Hematopoietic multipotent progenitor cell (in vitro differentiated cells): ENCODE measurements around the gene SHFL. TPM values are rescaled to one million over a fixed set of nuclear protein-coding genes. Genes with fewer than 3 reads are reported as not detected.
A peak's percentile ranks its signal among the peaks of the same experiment; 100 is the strongest.

Experiments used
- DNase-seq, 3 donors: peaks; one replicate each; pipeline ENCODE4 v3.0.0-alpha.2; 2011 to 2015; ENCODE audit warnings: low read depth in 2 of 3, low spot score in 2 of 3
- total RNA-seq: library from RNA; depleted of rRNA; stranded (reverse); fragments of >200 nt; gene quantifications from one replicate; pipeline ENCODE4 v1.2.3, GENCODE V29; 2012

The SHFL gene
- 56.8 TPM for total RNA-seq

- peak in 2 of 3 donors; percentile 82 to 85 for DNase-seq
Measured at GRCh38 chr19:10085641-10086590, at the start of gene SHFL. Gene SHFL, plus strand, starts transcription at chr19:10086317. Its CDS starts 111 bp downstream, at chr19:10086428.

GRCh38 chr19:10036601-10037071 is 49.5 kb upstream of the SHFL start:
- DNase-seq: no peak

GRCh38 chr19:10037367-10037766 is 48.8 kb upstream of the SHFL start:
- DNase-seq: no peak

GRCh38 chr19:10037809-10038208 is 48.3 kb upstream of the SHFL start:
- no peak for DNase-seq

GRCh38 chr19:10043286-10043927 is 42.7 kb upstream of the SHFL start:
- DNase-seq: peak in 2 of 3 donors; percentile 43 to 55

- no peak for DNase-seq
Measured at GRCh38 chr19:10044390-10044789, 41.7 kb upstream of the SHFL start.

GRCh38 chr19:10045371-10045770 is 40.7 kb upstream of the SHFL start:
- no peak for DNase-seq

- no peak for DNase-seq
Measured at GRCh38 chr19:10049626-10050025, 36.5 kb upstream of the SHFL start.

- DNase-seq: no peak
Measured at GRCh38 chr19:10052602-10053360, 33.3 kb upstream of the SHFL start.

GRCh38 chr19:10061717-10062310 is 24.3 kb upstream of the SHFL start:
- DNase-seq: peak in 1 of 3 donors; percentile 9

GRCh38 chr19:10068205-10068604 is 17.9 kb upstream of the SHFL start:
- DNase-seq: no peak

GRCh38 chr19:10069046-10069445 is 17.1 kb upstream of the SHFL start:
- no peak for DNase-seq

GRCh38 chr19:10070730-10071446 is 15.2 kb upstream of the SHFL start:
- DNase-seq: no peak

- DNase-seq: peak in 1 of 3 donors; percentile 58
Measured at GRCh38 chr19:10074153-10074552, 12.0 kb upstream of the SHFL start.

- no peak for DNase-seq
Measured at GRCh38 chr19:10076535-10076934, 9.6 kb upstream of the SHFL start.

- DNase-seq: no peak
Measured at GRCh38 chr19:10078329-10078728, 7.8 kb upstream of the SHFL start.

- DNase-seq: no peak
Measured at GRCh38 chr19:10079031-10079453, 7.1 kb upstream of the SHFL start.

GRCh38 chr19:10083911-10084310 is 2.2 kb upstream of the SHFL start:
- DNase-seq: no peak

GRCh38 chr19:10084803-10085202 is 1.3 kb upstream of the SHFL start:
- DNase-seq: no peak
